ENCODE data around the gene HLA-DPA1.

HLA-DPA1 gene

GRCh38 chr6:33078919-33079521 lies 5.6 kb upstream of the HLA-DPA1 start:
- TF ChIP-seq CTCF (conservative IDR thresholded peaks at IDR 0.05; ENCODE audit: low read length), result no peak
- TF ChIP-seq EZH2phosphoT487 (IDR thresholded peaks at IDR 0.05; ENCODE audit: borderline replicate concordance), result no peak
- Histone ChIP-seq H3K9me3 (ENCODE audit: insufficient read depth, low read depth, low read length) (no peaks in the 10 kb centered on the region), H3K4me2 (ENCODE audit: low read depth, low read length, poor library complexity, severe bottlenecking) (no peak overlapping the region), H3K27me3 (ENCODE audit: insufficient read depth, low read length, poor library complexity, severe bottlenecking) (no peaks in the 10 kb centered on the region), H4K20me1 (ENCODE audit: insufficient read depth, low read length, poor library complexity, severe bottlenecking) (no peaks in the 10 kb centered on the region), H3K36me3 (ENCODE audit: insufficient read depth, low read length) (no peaks in the 10 kb centered on the region), H3K79me2 (ENCODE audit: insufficient read depth, low read length) (no peaks in the 10 kb centered on the region), H3F3A (ENCODE audit: low read depth) (no peaks in the 10 kb centered on the region), H3K4me3 (ENCODE audit: low read length, poor library complexity, severe bottlenecking) (no peak overlapping the region), H3K9me2 (replicated peaks; ENCODE audit: low read depth, low read length) (no peaks in the 10 kb centered on the region), H2AFZ (ENCODE audit: low read length) (no peak overlapping the region), H3K4me1 (ENCODE audit: insufficient read depth, low read length, poor library complexity, severe bottlenecking) (peaks cover 3% of the 10 kb centered on the region), H3K9ac (ENCODE audit: low read depth, low read length, poor library complexity, severe bottlenecking) (no peak overlapping the region)

GRCh38 chr6:33078442-33078841 lies 5.0 kb upstream of the HLA-DPA1 start:
- no peaks in the 10 kb centered on the region for H3F3A ChIP-seq (ENCODE audit: low read depth)
- H2AFZ ChIP-seq (ENCODE audit: low read length), result no peak overlapping the region
- H3K4me3 ChIP-seq (ENCODE audit: low read length, poor library complexity, severe bottlenecking), result no peak overlapping the region
- no peaks in the 10 kb centered on the region for H3K36me3 ChIP-seq (ENCODE audit: insufficient read depth, low read length)
- no peaks in the 10 kb centered on the region for H3K27me3 ChIP-seq (ENCODE audit: insufficient read depth, low read length, poor library complexity, severe bottlenecking)
- no peak overlapping the region for H3K4me2 ChIP-seq (ENCODE audit: low read depth, low read length, poor library complexity, severe bottlenecking)
- peaks cover 3% of the 10 kb centered on the region for H3K4me1 ChIP-seq (ENCODE audit: insufficient read depth, low read length, poor library complexity, severe bottlenecking)
- no peaks in the 10 kb centered on the region for H3K9me2 ChIP-seq (replicated peaks; ENCODE audit: low read depth, low read length)
- TF ChIP-seq EZH2phosphoT487 (IDR thresholded peaks at IDR 0.05; ENCODE audit: borderline replicate concordance) (no peak), CTCF (conservative IDR thresholded peaks at IDR 0.05; ENCODE audit: low read length) (no peak)
- H3K9ac ChIP-seq (ENCODE audit: low read depth, low read length, poor library complexity, severe bottlenecking), result no peak overlapping the region
- no peaks in the 10 kb centered on the region for H4K20me1 ChIP-seq (ENCODE audit: insufficient read depth, low read length, poor library complexity, severe bottlenecking)
- no peaks in the 10 kb centered on the region for H3K9me3 ChIP-seq (ENCODE audit: insufficient read depth, low read depth, low read length)
- no peaks in the 10 kb centered on the region for H3K79me2 ChIP-seq (ENCODE audit: insufficient read depth, low read length)

DNA sequence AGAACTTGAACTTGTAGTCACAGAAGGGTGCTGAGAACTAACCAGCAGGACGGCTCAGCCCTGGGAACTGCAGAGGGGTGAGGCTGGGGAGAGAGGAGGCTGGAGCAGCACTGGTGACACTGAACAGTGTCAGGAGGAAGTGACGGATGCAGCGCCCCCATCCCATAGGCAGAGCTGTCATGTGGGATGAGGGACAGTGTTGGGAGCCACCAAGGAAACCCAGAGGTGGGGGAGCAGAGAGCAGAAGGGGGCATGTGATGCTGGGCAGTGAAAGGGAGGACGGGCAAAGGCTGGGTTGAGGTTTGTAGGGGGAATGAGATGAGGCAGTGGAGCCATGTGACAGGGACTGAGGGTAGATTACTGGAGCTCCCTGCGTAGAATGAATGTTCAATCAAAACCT lies 4.5 kb upstream of the HLA-DPA1 start:
- TF ChIP-seq EZH2phosphoT487 (IDR thresholded peaks at IDR 0.05; ENCODE audit: borderline replicate concordance), result no peak
- TF ChIP-seq CTCF (conservative IDR thresholded peaks at IDR 0.05; ENCODE audit: low read length), result no peak
- no peaks in the 10 kb centered on the region for H3K79me2 ChIP-seq (ENCODE audit: insufficient read depth, low read length)
- H3F3A ChIP-seq (ENCODE audit: low read depth), result no peaks in the 10 kb centered on the region
- H3K4me3 ChIP-seq (ENCODE audit: low read length, poor library complexity, severe bottlenecking), result no peak overlapping the region
- peaks cover 3% of the 10 kb centered on the region for H3K4me1 ChIP-seq (ENCODE audit: insufficient read depth, low read length, poor library complexity, severe bottlenecking)
- no peak overlapping the region for H3K9ac ChIP-seq (ENCODE audit: low read depth, low read length, poor library complexity, severe bottlenecking)
- no peaks in the 10 kb centered on the region for H4K20me1 ChIP-seq (ENCODE audit: insufficient read depth, low read length, poor library complexity, severe bottlenecking)
- H3K36me3 ChIP-seq (ENCODE audit: insufficient read depth, low read length), result no peaks in the 10 kb centered on the region
- H3K27me3 ChIP-seq (ENCODE audit: insufficient read depth, low read length, poor library complexity, severe bottlenecking), result no peaks in the 10 kb centered on the region
- no peaks in the 10 kb centered on the region for H3K9me2 ChIP-seq (replicated peaks; ENCODE audit: low read depth, low read length)
- H3K4me2 ChIP-seq (ENCODE audit: low read depth, low read length, poor library complexity, severe bottlenecking), result no peak overlapping the region
- H3K9me3 ChIP-seq (ENCODE audit: insufficient read depth, low read depth, low read length), result no peaks in the 10 kb centered on the region
- H2AFZ ChIP-seq (ENCODE audit: low read length), result no peak overlapping the region
